MM.1S (cell line): ENCODE measurements around the gene ZNF853.

Source experiments
- DNase-seq: peaks from one replicate; pipeline ENCODE4 v3.0.0-alpha.2; 2015
- H2AFZ ChIP-seq: fragments of 300-600 bp; sonication (generic); 2 replicates; pipeline ENCODE4 v1.6.0; 2016; ENCODE audit warnings: antibody characterized with exemption, low read length
- H3F3A ChIP-seq: fragments of 300-600 bp; sonication (generic); 2 replicates; pipeline ENCODE4 v1.6.1; 2016; ENCODE audit warnings: mild to moderate bottlenecking, antibody characterized with exemption, low read length, moderate library complexity, mixed read lengths; ENCODE audit not compliant: insufficient read depth
- H3K27ac ChIP-seq: fragments of 300-600 bp; sonication (generic); 2 replicates; pipeline ENCODE4 v1.5.1; 2016; ENCODE audit warnings: mild to moderate bottlenecking, low read length
- H3K27me3 ChIP-seq: fragments of 300-600 bp; sonication (generic); replicated peaks from 2 replicates; pipeline ENCODE4 v1.6.0; 2016; ENCODE audit warnings: low read length; ENCODE audit not compliant: insufficient read depth
- H3K36me3 ChIP-seq: fragments of 300-600 bp; sonication (generic); replicated peaks from 2 replicates; pipeline ENCODE4 v1.6.1; 2016; ENCODE audit warnings: mild to moderate bottlenecking, low read length, mixed read lengths; ENCODE audit not compliant: insufficient read depth
- H3K4me1 ChIP-seq: fragments of 300-600 bp; sonication (generic); 2 replicates; pipeline ENCODE4 v1.6.1; 2016; ENCODE audit warnings: low read length, mixed read lengths
- H3K4me2 ChIP-seq: fragments of 300-600 bp; sonication (generic); 2 replicates; pipeline ENCODE4 v1.6.0; 2016; ENCODE audit warnings: low read depth, low read length
- H3K4me3 ChIP-seq: fragments of 300-600 bp; sonication (generic); 2 replicates; pipeline ENCODE4 v1.5.1; 2016; ENCODE audit warnings: low read length, mixed read lengths
- H3K79me2 ChIP-seq: fragments of 300-600 bp; sonication (generic); 2 replicates; pipeline ENCODE4 v1.6.1; 2016; ENCODE audit warnings: mixed run types, low read length, mixed read lengths
- H3K9ac ChIP-seq: fragments of 300-600 bp; sonication (generic); 2 replicates; pipeline ENCODE4 v1.6.1; 2016; ENCODE audit warnings: low read length, mixed read lengths
- H3K9me2 ChIP-seq: fragments of 300-600 bp; sonication (generic); replicated peaks from 2 replicates; pipeline ENCODE4 v1.6.1; 2016; ENCODE audit warnings: mild to moderate bottlenecking, low read length, mixed read lengths; ENCODE audit not compliant: insufficient read depth
- H3K9me3 ChIP-seq: fragments of 300-600 bp; sonication (generic); replicated peaks from 2 replicates; pipeline ENCODE4 v1.6.1; 2016; ENCODE audit warnings: mild to moderate bottlenecking, low read length, mixed read lengths; ENCODE audit not compliant: insufficient read depth
- H4K20me1 ChIP-seq: fragments of 300-600 bp; sonication (generic); 2 replicates; pipeline ENCODE4 v1.6.1; 2016; ENCODE audit warnings: mild to moderate bottlenecking, low read length, moderate library complexity, mixed read lengths; ENCODE audit not compliant: insufficient read depth
- CTCF ChIP-seq: fragments of 300-600 bp; sonication (generic); IDR thresholded peaks from 2 replicates; pipeline ENCODE4 v1.5.1; 2016; ENCODE audit warnings: antibody characterized with exemption, low read length, mixed read lengths
- EZH2 ChIP-seq: fragments of 300-600 bp; sonication (generic); optimal IDR thresholded peaks from 2 replicates; pipeline ENCODE3; 2017; ENCODE audit warnings: low read depth, mild to moderate bottlenecking, antibody characterized with exemption, low read length, mixed read lengths
- EZH2phosphoT487 ChIP-seq: fragments of 300-600 bp; sonication (generic); IDR thresholded peaks from 2 replicates; pipeline ENCODE4 v1.6.1; 2018; ENCODE audit warnings: antibody characterized with exemption, low read length

ZNF853 gene

GRCh38 chr7:6651851-6652445, 36.5 kb downstream of the ZNF853 start:
- Histone ChIP-seq H3K4me1 (no peaks in the 10 kb centered on the region), H3K4me3 (no peak overlapping the region), H3F3A (no peaks in the 10 kb centered on the region), H2AFZ (no peak overlapping the region), H3K36me3 (no peaks in the 10 kb centered on the region; the same call in 1 of the 2 replicates), H3K27ac (no peak overlapping the region), H3K9ac (no peak overlapping the region), H3K9me2 (no peaks in the 10 kb centered on the region), H3K9me3 (no peaks in the 10 kb centered on the region; the same call in 1 of the 2 replicates), H4K20me1 (no peaks in the 10 kb centered on the region), H3K4me2 (no peak overlapping the region), H3K79me2 (no peaks in the 10 kb centered on the region), H3K27me3 (no peaks in the 10 kb centered on the region)
- no peak for DNase-seq
- TF ChIP-seq EZH2phosphoT487 (no peak), EZH2 (no peak), CTCF (no peak)

- Histone ChIP-seq H3K9ac (no peak overlapping the region), H3K79me2 (no peaks in the 10 kb centered on the region), H2AFZ (no peak overlapping the region), H4K20me1 (no peaks in the 10 kb centered on the region), H3K4me1 (no peaks in the 10 kb centered on the region), H3K9me2 (no peaks in the 10 kb centered on the region), H3K36me3 (no peaks in the 10 kb centered on the region; the same call in 1 of the 2 replicates), H3K4me3 (no peak overlapping the region), H3K27me3 (no peaks in the 10 kb centered on the region), H3F3A (no peaks in the 10 kb centered on the region), H3K9me3 (no peaks in the 10 kb centered on the region; the same call in 1 of the 2 replicates), H3K4me2 (no peak overlapping the region), H3K27ac (no peak overlapping the region)
- DNase-seq, result no peak
- TF ChIP-seq EZH2, result no peak
- no peak for TF ChIP-seq EZH2phosphoT487
- no peak for TF ChIP-seq CTCF
Observed at GRCh38 chr7:6652446-6653011, 37.1 kb downstream of the ZNF853 start.

DNA sequence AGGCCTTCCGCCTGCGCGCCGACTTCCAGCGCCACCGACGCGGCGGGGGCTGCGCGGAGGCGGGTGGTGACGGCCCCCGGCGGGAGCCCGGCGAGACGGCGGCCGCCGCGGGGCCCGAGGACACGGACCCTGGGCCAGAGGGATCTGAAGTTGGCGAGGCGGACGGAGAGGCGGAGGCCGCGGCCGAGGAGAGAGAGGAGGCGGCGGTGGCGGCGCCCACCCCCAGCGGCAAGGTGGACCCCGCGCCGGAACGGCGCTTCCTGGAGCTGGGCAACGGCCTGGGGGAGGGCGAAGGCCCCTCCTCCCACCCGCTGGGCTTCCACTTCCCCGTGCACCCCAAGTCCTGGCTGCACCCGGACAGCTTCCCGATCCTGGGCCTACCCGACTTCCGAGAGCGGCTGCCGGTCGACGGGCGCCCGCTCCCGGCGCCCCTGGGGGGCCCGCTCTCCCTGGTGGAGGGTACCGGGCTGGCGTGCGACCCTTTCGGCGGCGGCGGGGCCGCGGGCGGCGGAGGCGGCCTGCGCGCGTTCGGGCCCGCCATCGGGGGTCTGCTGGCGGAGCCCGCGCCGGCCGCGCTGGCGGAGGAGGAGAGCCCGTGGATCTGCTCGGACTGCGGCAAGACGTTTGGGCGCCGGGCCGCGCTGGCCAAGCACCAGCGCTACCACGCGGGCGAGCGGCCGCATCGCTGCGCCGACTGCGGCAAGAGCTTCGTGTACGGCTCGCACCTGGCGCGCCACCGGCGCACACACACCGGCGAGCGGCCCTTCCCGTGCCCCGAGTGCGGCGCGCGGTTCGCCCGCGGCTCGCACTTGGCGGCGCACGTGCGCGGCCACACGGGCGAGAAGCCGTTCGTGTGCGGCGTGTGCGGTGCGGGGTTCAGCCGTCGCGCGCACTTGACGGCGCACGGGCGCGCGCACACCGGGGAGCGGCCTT, 37.9 kb downstream of the ZNF853 start:
- no peaks in the 10 kb centered on the region for H3K27me3 ChIP-seq
- H3K9ac ChIP-seq, result no peak overlapping the region
- no peak for TF ChIP-seq EZH2
- TF ChIP-seq CTCF, result no peak
- TF ChIP-seq EZH2phosphoT487, result no peak
- no peaks in the 10 kb centered on the region for H3K9me2 ChIP-seq
- no peak overlapping the region for H3K27ac ChIP-seq
- no peak overlapping the region for H3K4me3 ChIP-seq
- no peak overlapping the region for H3K4me2 ChIP-seq
- no peak overlapping the region for H2AFZ ChIP-seq
- H3K4me1 ChIP-seq, result no peaks in the 10 kb centered on the region
- H3F3A ChIP-seq, result no peaks in the 10 kb centered on the region
- no peaks in the 10 kb centered on the region for H3K79me2 ChIP-seq
- DNase-seq, result no peak
- no peaks in the 10 kb centered on the region; the same call in 1 of the 2 replicates for H3K36me3 ChIP-seq
- no peaks in the 10 kb centered on the region for H4K20me1 ChIP-seq
- no peaks in the 10 kb centered on the region; the same call in 1 of the 2 replicates for H3K9me3 ChIP-seq
